Activated CD4-positive, alpha-beta T cell treated with anti-CD3 and anti-CD28 coated beads for 24 hours (primary cell): ENCODE measurements around the gene FCRLB.
"Not testable (repeated sequence)": the region's sequence is repeated elsewhere in the genome, so short reads cannot be mapped to it uniquely, and the experiment has no call there.

Source experiments
- DNase-seq, 2 donors: peaks; one replicate each; pipeline ENCODE4 v3.0.0-alpha.2; 2020; ENCODE audit warnings: low read depth in 2 of 2

Gene FCRLB

GRCh38 chr1:161739865-161740566 lies 18.7 kb downstream of the FCRLB start:
- no peak for DNase-seq

GRCh38 chr1:161740921-161741320 lies 19.6 kb downstream of the FCRLB start:
- DNase-seq = no peak

GRCh38 chr1:161743231-161743630 lies 21.9 kb downstream of the FCRLB start:
- DNase-seq = no peak

GRCh38 chr1:161747801-161748200 lies 26.5 kb downstream of the FCRLB start:
- no peak for DNase-seq

- peak; percentile 80 to 83 for DNase-seq
These were observed 28.4 kb downstream of the FCRLB start, which contains the start of gene DUSP12 for GRCh38 chr1:161749509-161750407. TSS of gene DUSP12 (plus strand) at chr1:161749786. CDS start at chr1:161749802, 16 bp downstream.

GRCh38 chr1:161763522-161764098 lies 42.3 kb downstream of the FCRLB start:
- DNase-seq = no peak

- DNase-seq = peak; percentile 64 to 67
These were observed 45.0 kb downstream of the FCRLB start, which contains the start of gene ATF6 for GRCh38 chr1:161766102-161766981. TSS of gene ATF6 (plus strand) at chr1:161766320. CDS start at chr1:161766361, 41 bp downstream.

GRCh38 chr1:161768461-161768860 lies 47.1 kb downstream of the FCRLB start:
- DNase-seq = no peak

GRCh38 chr1:161768986-161769672 lies 47.8 kb downstream of the FCRLB start:
- DNase-seq = no peak

GRCh38 chr1:161769673-161770045 lies 48.3 kb downstream of the FCRLB start:
- not testable (repeated sequence) for DNase-seq

GRCh38 chr1:161770250-161770649 lies 48.9 kb downstream of the FCRLB start:
- DNase-seq = no peak

GRCh38 chr1:161771161-161771560 lies 49.8 kb downstream of the FCRLB start:
- no peak for DNase-seq

- DNase-seq = no peak
These were observed 50.6 kb downstream of the FCRLB start for GRCh38 chr1:161771973-161772372.

- DNase-seq = no peak
These were observed 51.1 kb downstream of the FCRLB start for GRCh38 chr1:161772397-161772796.

- no peak for DNase-seq
These were observed 52.4 kb downstream of the FCRLB start for GRCh38 chr1:161773791-161774190.

GRCh38 chr1:161777261-161777660 lies 55.9 kb downstream of the FCRLB start:
- DNase-seq = no peak
